ENCODE results near the gene RALGPS1.
"Not testable (repeated sequence)": the region's sequence is repeated elsewhere in the genome, so short reads cannot be mapped to it uniquely, and the experiment has no call there.

RALGPS1 gene

DNA sequence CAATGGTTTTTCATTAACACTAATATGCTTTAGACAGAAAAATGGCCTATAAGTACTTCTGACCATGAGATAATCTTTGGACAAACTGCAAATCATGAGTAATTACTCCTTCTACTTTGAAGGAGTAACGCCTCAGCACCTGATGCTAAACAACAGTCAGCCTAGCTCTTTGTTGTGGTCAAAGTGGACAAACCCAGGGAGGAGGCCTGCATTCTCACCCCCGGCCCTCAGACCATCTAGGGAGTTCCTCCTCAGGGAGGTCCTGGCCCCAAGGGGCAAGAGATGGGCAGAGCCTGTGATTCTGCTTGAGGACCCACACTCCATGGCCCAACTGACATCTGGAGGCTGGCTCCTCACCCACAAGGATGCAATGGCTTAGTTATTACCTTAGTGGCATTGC is 256.1 kb downstream of the RALGPS1 start:
- no peak overlapping the region for H3K4me3 ChIP-seq
- H3K27ac ChIP-seq: no peak overlapping the region

DNA sequence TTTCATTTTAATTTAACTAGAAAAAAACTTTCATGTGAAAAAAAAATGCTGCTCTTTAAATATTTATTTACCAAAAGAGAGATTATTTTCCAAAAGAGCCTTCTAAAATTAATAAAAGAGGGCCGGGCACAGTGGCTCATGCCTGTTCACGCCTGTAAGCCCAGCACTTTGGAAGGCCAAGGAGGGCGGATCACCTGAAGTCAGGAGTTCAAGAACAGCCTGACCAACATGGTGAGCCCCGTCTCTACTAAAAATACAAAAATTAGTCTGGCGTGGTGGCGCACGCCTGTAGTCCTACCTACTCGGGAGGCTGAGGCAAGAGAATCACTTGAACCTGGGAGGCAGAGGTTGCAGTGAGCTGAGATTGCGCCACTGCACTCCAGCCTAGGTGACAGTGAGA is 256.8 kb downstream of the RALGPS1 start:
- H3K4me3 ChIP-seq, H3K27ac ChIP-seq: not testable (repeated sequence)

GRCh38 chr9:127172066-127172707 is 257.6 kb downstream of the RALGPS1 start:
- Histone ChIP-seq H3K4me3 (no peak overlapping the region), H3K27ac (no peak overlapping the region)

DNA sequence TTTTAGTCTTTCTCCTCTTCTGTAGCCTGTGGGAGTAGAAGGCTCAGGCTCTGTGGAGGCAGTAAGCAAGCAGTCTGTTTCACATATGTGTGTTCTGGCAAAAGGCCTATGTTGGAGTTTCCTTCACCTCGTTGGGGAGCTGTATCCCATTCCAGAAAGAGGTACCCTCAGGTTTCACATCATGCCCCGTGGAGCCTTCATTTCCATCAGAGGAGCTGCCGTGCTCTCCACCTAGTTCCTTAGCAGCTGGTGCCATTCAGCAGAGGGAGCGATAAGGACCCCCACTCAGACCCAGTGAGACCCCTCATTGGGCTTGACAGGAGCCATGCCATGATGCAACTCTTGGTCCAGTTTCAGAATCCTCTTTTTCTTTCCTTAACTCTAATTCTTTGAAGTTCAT is 258.5 kb downstream of the RALGPS1 start:
- no peak overlapping the region for H3K4me3 ChIP-seq

DNA sequence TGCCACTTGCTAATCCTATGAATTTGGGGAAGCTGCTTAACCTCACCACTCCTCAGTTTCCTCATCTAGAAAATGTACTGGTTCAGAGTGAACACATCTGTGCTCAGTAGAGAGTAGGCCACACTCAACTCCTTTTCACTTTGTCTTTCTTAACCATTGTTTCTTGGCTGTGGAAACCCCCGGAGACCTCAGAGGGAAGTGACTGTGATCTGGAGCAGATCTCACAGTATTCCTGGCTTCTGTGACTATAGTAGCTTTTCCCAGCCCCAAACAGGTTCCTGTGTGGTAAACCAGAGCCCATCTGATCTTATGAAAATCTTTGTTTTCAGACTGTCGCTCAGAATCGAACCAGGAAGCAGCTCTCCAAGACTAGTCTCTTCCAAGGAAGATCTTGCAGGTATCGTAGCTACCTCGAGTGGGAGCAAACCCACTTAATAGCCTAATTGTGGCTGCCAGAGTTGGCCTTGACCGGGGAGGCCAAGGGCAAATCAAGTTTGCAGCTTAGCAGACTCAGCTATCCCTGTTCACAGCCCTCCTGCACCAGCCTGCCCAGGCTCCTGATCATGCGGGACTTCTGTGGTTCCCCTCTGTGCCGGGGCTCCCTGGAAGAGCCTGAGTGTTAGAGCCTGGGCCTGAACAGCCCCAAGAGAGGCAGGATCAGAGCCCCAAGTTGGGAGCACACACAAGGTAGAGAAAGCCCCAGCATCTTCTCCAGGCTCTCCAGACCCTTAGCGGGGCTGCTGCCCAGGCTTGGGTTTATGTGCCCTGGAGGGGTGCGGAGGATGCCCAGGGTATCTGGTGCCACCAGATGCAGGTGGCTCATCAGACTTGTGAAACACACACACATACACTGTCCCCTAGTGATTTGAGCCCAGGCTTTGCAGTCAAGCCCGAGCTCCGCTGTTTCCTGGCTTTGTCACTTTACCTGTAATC is 260.1 kb downstream of the RALGPS1 start:
- peak overlapping the region in 9 of 21 experiments; percentile 1 to 67 (median 8) for H3K27ac ChIP-seq
- H3K4me3 ChIP-seq: no peak overlapping the region

More for the DNA sequence above, 258.5 kb downstream of the RALGPS1 start:
- no peak overlapping the region for H3K27ac ChIP-seq

- Histone ChIP-seq H3K27ac (peak overlapping the region in 2 of 21 experiments; percentile 62 to 67), H3K4me3 (no peak overlapping the region)
Observed at GRCh38 chr9:127175319-127175715, 260.7 kb downstream of the RALGPS1 start.

DNA sequence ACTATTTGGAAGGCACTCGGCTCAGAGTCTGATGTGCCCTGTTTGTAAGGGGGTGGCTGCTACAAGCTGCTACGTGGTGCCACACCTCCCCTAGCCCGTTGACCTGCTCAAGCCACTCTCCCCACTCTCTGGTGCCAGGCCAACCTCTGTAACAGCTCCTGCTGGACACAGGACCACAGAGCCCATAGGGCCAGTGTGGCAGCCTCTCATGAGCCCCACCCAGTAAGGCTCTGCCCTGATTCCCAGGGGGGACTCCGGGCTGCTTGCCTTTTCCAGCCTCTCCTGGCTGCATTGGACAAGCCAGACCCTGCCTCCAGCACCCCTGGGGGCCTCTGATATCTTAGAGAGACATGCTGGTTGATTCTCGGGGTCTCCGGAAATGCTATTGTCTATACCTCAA is 261.2 kb downstream of the RALGPS1 start:
- no peak overlapping the region for H3K27ac ChIP-seq
- H3K4me3 ChIP-seq: no peak overlapping the region

DNA sequence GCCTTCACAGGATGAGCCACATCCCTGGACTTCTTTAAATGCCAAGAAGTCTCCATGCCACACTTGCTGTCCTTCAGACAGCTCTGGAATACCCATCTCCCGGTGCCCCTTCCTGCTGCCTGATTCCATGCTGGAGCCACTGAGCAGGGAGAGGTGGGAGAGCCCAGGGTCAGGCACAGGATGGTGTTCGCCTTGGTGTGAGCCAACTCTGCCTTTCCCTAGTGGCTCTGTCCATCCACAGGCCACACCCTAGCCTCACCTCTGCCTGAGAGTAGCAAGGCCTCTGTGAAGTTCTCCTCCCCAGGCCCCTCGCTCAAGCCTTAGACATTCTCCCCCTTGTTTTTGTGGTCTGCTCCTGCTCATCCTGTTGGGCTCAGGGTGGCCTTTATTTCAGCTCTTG is 262.0 kb downstream of the RALGPS1 start:
- Histone ChIP-seq H3K27ac (no peak overlapping the region), H3K4me3 (no peak overlapping the region)

DNA sequence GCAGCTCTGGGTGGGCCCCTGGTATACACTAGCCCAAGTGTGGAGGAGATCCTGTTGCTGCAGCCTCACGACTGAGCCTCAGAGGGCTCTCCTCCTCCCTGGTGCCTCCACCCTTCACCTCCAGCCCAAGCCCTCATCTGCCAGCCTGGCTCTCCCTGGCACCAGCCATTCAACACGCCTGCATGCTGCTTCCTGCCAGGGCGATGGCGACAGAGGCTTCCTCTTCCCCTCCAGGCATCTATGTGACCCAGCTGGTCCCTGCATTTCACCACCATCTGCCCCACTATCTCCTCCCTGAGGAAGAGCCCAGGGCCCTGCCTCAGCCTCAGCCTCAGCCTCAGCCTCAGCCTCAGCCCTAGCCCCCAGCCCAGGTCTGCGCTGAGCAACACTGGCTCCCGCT is 262.6 kb downstream of the RALGPS1 start:
- peak overlapping the region in 1 of 21 experiments; percentile 18 for H3K27ac ChIP-seq
- H3K4me3 ChIP-seq: no peak overlapping the region

- Histone ChIP-seq H3K4me3 (no peak overlapping the region), H3K27ac (peak overlapping the region in 1 of 21 experiments; percentile 18)
Observed at GRCh38 chr9:127177665-127178265, 263.2 kb downstream of the RALGPS1 start.

GRCh38 chr9:127178686-127179632 is 264.4 kb downstream of the RALGPS1 start:
- Histone ChIP-seq H3K27ac (peak overlapping the region in 5 of 21 experiments; percentile 9 to 69 (median 38)), H3K4me3 (no peak overlapping the region)

DNA sequence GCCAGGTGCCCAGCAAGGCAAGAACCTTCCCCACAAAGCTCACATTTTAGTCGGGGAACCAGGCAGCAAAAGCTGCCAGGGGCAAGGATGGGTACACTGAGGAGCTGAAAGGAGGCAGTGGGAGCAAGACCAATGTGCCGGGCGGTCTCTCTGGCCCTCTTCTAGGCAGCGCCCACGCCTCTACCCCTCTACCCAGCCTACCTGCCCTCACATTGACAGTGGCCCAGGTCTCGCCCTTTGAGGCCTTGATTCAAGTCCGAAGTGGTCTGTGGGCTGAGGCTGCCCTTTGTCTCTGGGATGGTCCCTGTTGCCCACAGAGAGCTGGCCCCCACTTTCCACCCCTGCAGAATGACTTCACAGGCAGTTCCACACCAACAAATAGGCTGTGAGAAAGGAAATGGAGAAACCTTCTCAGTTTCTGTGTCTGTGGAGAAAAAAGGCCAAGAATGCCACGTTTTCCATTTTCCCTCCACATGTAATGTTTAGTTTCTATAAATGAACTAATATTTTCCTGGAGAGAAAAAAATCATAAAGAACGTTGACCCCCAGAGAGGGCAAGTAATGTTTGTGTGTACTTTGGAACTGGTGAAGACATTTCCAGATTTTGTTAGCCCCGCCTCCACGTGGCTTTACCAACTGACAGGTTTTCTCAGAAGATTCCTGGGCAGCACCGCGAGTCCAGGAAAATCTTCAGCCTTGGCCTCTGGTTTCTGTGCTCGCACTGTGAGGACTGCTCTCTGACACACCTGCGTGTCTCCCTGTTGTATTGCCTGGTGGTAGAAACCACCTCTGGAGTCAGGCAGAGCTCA is 265.3 kb downstream of the RALGPS1 start:
- no peak overlapping the region for H3K4me3 ChIP-seq
- H3K27ac ChIP-seq: peak overlapping the region in 5 of 21 experiments; percentile 9 to 69 (median 38)

- no peak overlapping the region for H3K27ac ChIP-seq
Observed at GRCh38 chr9:127180457-127181314, 266.1 kb downstream of the RALGPS1 start.

GRCh38 chr9:127181315-127181580 is 266.7 kb downstream of the RALGPS1 start:
- Histone ChIP-seq H3K27ac (no peak overlapping the region), H3K4me3 (no peak overlapping the region)

More at GRCh38 chr9:127180457-127181314, 266.1 kb downstream of the RALGPS1 start:
- no peak overlapping the region for H3K4me3 ChIP-seq

- Histone ChIP-seq H3K4me3 (no peak overlapping the region), H3K27ac (no peak overlapping the region)
Observed at GRCh38 chr9:127181595-127182190, 267.1 kb downstream of the RALGPS1 start.

DNA sequence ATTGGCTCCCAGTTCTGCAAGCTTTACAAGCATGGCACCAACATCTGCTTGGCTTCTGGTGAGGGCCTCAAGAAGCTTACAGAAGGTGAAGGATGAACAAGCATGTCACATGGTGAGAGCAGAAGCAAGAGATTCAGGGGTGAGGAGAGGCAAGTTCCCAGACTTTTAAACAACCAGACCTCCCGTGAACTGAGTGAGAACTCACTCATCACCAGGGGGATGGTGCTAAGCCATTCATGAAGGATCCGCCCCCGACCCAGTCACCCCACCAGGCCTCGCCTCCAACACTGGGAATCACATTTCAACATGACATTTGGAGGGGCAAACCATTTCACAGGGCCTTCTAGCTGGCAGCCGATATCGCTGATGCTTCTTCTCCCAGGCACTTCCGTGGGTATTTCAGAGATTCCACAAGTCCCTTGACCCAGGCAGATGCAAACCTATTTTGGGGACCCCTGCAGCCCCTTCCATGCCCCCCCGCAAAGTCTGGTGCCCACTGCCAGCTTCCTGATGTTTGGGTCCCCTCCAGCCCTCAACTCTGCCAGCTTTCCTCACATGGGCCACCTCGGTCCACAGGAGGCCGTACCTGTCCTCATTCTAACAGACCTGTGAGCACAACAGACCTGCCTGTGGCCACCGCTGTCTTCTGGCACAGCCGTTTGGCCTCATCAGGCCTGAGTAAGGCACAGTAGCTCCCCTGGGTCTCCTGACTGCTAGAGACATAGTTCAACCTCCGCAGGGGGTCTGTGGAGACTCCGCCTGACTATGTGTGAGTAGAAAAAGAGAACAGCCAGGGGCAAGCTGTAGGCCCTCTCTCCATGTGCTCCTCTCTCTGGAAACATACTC is 268.5 kb downstream of the RALGPS1 start:
- Histone ChIP-seq H3K27ac (peak overlapping the region in 7 of 21 experiments; percentile 61 to 93 (median 78)), H3K4me3 (no peak overlapping the region)
